Measurements from ENCODE around the gene DPP9.

Gene DPP9

GRCh38 chr19:4653793-4654436 lies 69.7 kb downstream of the DPP9 start:
- no peak for DNase-seq

GRCh38 chr19:4652075-4652474 lies 71.6 kb downstream of the DPP9 start:
- no peak for DNase-seq

GRCh38 chr19:4650159-4650558 lies 73.5 kb downstream of the DPP9 start:
- DNase-seq = no peak

- no peak for DNase-seq
These were observed 74.1 kb downstream of the DPP9 start for GRCh38 chr19:4649392-4650047.

GRCh38 chr19:4647676-4648644 lies 75.7 kb downstream of the DPP9 start:
- no peak for DNase-seq

GRCh38 chr19:4645718-4646117 lies 77.9 kb downstream of the DPP9 start:
- no peak for DNase-seq

GRCh38 chr19:4642625-4643024 lies 81.0 kb downstream of the DPP9 start:
- DNase-seq = no peak

- no peak for DNase-seq
These were observed 82.5 kb downstream of the DPP9 start for GRCh38 chr19:4641132-4641531.

- no peak for DNase-seq
These were observed 83.2 kb downstream of the DPP9 start for GRCh38 chr19:4640247-4641000.

- no peak for DNase-seq
These were observed 84.0 kb downstream of the DPP9 start for GRCh38 chr19:4639531-4640246.

GRCh38 chr19:4638828-4639530 lies 84.7 kb downstream of the DPP9 start, which contains the start of gene TNFAIP8L1:
TNFAIP8L1 (plus strand) TSS chr19:4639516; CDS start chr19:4651870, 12,354 bp downstream.
- DNase-seq = peak; percentile 99

- DNase-seq = no peak
These were observed 85.3 kb downstream of the DPP9 start for GRCh38 chr19:4638317-4638716.

- DNase-seq = no peak
These were observed 86.9 kb downstream of the DPP9 start for GRCh38 chr19:4636761-4637160.

- DNase-seq = peak; percentile 84 to 87
These were observed 87.4 kb downstream of the DPP9 start for GRCh38 chr19:4636151-4636717.

GRCh38 chr19:4635754-4636116 lies 87.9 kb downstream of the DPP9 start:
- DNase-seq = no peak

GRCh38 chr19:4633140-4633967 lies 90.3 kb downstream of the DPP9 start:
- DNase-seq = peak; percentile 56 to 58
